Measurements from ENCODE around the gene CCDC9B. TPM values are rescaled to one million over a fixed set of nuclear protein-coding genes. Genes with fewer than 3 reads are reported as not detected.

The CCDC9B gene
- 3.9 and 8.0 TPM in 2 replicates for total RNA-seq

GRCh38 chr15:40340740-40341400 is at the start of gene CCDC9B:
TSS of gene CCDC9B (minus strand) at chr15:40340939. CDS start at chr15:40340819, 120 bp downstream.

GRCh38 chr15:40382580-40383456 is 42.1 kb upstream of the CCDC9B start, which contains the start of gene KNSTRN:
TSS of gene KNSTRN (plus strand) at chr15:40382721. CDS start at chr15:40382836, 115 bp downstream.

GRCh38 chr15:40357723-40358470 is 17.2 kb upstream of the CCDC9B start, which contains the start of gene DISP2:
TSS of gene DISP2 (plus strand) at chr15:40358219. CDS start at chr15:40358322, 103 bp downstream.

GRCh38 chr15:40323239-40323952 is 17.3 kb downstream of the CCDC9B start, which contains the start of gene INAFM2:
TSS of gene INAFM2 (plus strand) at chr15:40323692. CDS start at chr15:40324056, 364 bp downstream.

GRCh38 chr15:40307421-40308211 is 33.1 kb downstream of the CCDC9B start, which contains the start of gene PLCB2:
TSS of gene PLCB2 (minus strand) at chr15:40307935. CDS start at chr15:40307672, 263 bp downstream.

GRCh38 chr15:40282869-40283614 is 57.7 kb downstream of the CCDC9B start, which contains the start of gene ANKRD63:
TSS of gene ANKRD63 (minus strand) at chr15:40283064. CDS start at chr15:40282586, 478 bp downstream.

Other genes starting within 250 kb of the CCDC9B start
- 0.04 and 0.08 TPM in 2 replicates for gene BMF, start 232.1 kb downstream of the CCDC9B start, total RNA-seq
- gene BUB1B, start 179.9 kb downstream of the CCDC9B start, total RNA-seq = 9.1 and 30.6 TPM in 2 replicates
- 21.0 and 21.7 TPM in 2 replicates for gene PAK6, start 101.9 kb downstream of the CCDC9B start, total RNA-seq
- gene ANKRD63, start 57.9 kb downstream of the CCDC9B start, total RNA-seq = not detected in 2 replicates
- 1.3 and 1.6 TPM in 2 replicates for gene PLCB2, start 33.0 kb downstream of the CCDC9B start, total RNA-seq
- 14.7 and 15.4 TPM in 2 replicates for gene INAFM2, start 17.2 kb downstream of the CCDC9B start, total RNA-seq
- not detected in 2 replicates for gene PHGR1, start 10.1 kb upstream of the CCDC9B start, total RNA-seq
- 0.94 and 1.4 TPM in 2 replicates for gene DISP2, start 17.3 kb upstream of the CCDC9B start, total RNA-seq
- 32.8 and 79.5 TPM in 2 replicates for gene KNSTRN, start 41.8 kb upstream of the CCDC9B start, total RNA-seq
- gene IVD, start 64.9 kb upstream of the CCDC9B start, total RNA-seq = 19.7 and 25.9 TPM in 2 replicates
- 10.1 and 12.2 TPM in 2 replicates for gene BAHD1, start 100.0 kb upstream of the CCDC9B start, total RNA-seq
- 7.9 and 8.6 TPM in 2 replicates for gene CHST14, start 130.0 kb upstream of the CCDC9B start, total RNA-seq
- gene CCDC32, start 224.1 kb upstream of the CCDC9B start, total RNA-seq = 16.8 and 22.9 TPM in 2 replicates
- gene RPUSD2, start 228.4 kb upstream of the CCDC9B start, total RNA-seq = 13.4 and 18.7 TPM in 2 replicates

Data from hair follicular keratinocyte (primary cell).